Activated CD4-positive, alpha-beta T cell treated with anti-CD3 and anti-CD28 coated beads, Interleukin-2, amount 50 U/mL, for 4 hours (primary cell): ENCODE results near the gene KCNN3.

Experiments
- DNase-seq, 2 experiments: peaks; one replicate each; pipeline ENCODE4 v3.0.0-alpha.2; 2020

KCNN3 gene

GRCh38 chr1:154878371-154879037 is 8.4 kb upstream of the KCNN3 start:
- peak; percentile 67 to 72 for DNase-seq

- no peak for DNase-seq
Observed at GRCh38 chr1:154877370-154877974, 7.4 kb upstream of the KCNN3 start.

DNA sequence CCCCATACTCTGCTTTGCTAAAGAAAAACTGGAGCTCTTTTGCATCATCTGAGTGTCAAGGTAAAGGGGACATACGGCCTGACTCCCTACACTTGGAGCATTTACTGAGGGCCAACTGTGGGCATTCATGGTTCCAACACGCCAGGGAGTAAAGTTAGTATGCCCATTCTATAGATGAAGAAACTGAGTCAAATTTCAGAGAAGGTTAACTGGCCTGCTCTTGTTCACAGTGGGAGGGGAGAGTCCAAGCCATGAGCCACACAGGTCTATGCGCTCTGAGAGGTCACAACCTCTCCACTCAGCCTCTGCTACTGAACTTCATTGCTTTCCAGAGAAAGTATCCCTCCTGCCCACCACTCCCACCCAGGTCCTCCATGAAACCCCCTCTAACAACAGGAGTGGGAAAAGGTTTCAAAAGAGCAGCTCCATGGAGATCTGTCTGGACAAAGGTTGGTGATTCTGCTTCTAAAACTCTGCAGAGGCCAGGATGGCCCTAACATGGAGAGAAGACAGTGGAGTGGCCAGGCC is 6.8 kb upstream of the KCNN3 start:
- no peak for DNase-seq

DNA sequence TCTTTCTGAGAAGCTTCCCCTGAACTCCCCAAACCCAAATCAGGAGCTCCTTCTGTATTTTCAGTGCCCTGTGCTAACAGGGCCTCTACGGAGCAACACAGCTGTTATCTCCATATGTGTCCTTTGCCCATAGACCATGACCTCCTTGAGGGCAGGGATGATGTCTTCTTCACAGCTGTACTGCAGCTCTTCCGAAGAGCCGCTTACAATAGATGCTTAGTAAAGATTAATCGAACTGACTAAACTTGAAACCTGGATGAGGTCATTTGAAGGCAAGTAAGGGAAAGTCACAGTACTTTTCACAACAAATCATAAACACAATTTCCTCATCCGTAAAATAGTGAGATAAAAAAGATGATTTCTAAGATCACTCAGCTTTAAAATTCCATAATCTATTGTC is 4.4 kb upstream of the KCNN3 start:
- no peak for DNase-seq

DNA sequence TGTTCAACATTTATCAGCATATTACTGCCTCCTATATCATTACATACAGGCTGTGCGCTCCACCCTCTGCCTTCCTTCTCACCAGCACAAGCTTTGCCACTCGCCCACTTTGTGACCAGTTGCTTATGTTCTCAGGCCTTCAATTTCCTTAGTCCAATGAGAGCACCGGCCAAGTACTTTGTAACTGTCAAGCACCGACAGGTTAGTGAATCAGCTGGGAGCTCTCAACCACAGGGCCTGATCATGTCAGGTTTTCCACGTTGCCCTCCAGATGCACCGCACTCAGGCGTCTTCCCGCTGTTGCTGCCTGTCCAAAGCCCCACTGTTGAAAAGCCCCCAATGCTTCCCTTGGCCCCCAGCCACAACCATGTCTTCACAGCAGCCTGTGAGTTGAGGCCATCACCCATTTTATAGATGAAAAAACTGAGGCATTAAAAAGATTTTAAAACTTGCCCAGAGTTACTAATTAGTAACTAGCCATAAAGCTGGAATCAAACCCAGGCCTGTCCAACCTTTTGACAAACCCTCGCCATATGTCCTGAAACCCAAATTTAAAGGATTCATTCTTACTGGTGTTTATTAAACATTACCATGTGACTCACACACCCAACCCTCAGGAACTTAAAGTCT is 3.4 kb upstream of the KCNN3 start:
- no peak for DNase-seq

DNA sequence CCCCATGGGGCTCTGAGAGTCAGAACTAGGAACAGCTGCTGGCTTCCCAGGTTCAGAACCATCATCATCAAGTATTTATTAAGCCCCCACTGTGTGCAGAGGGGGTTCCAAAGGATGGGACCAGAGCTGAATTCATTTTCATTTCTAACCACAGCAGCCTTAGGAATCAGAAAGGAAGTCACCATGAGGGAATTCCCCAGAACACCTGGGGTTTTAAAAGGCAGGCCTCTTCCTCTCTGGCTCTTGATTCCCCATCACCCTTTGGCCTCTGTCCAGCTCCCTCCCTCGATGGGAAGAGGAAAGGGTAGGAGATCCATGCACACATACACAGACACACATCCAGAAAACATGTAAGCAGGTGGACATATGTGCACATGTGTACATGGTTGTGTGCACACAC is 1.3 kb upstream of the KCNN3 start:
- DNase-seq, result no peak

- no peak for DNase-seq
Observed at GRCh38 chr1:154870734-154871133, 653 bp upstream of the KCNN3 start.

GRCh38 chr1:154869351-154870114 is 548 bp downstream of the KCNN3 start:
- no peak for DNase-seq

- no peak for DNase-seq
Observed at GRCh38 chr1:154867841-154868605, 2.1 kb downstream of the KCNN3 start.

GRCh38 chr1:154867064-154867825 is 2.8 kb downstream of the KCNN3 start:
- no peak for DNase-seq

GRCh38 chr1:154866257-154867063 is 3.6 kb downstream of the KCNN3 start:
- no peak for DNase-seq

DNA sequence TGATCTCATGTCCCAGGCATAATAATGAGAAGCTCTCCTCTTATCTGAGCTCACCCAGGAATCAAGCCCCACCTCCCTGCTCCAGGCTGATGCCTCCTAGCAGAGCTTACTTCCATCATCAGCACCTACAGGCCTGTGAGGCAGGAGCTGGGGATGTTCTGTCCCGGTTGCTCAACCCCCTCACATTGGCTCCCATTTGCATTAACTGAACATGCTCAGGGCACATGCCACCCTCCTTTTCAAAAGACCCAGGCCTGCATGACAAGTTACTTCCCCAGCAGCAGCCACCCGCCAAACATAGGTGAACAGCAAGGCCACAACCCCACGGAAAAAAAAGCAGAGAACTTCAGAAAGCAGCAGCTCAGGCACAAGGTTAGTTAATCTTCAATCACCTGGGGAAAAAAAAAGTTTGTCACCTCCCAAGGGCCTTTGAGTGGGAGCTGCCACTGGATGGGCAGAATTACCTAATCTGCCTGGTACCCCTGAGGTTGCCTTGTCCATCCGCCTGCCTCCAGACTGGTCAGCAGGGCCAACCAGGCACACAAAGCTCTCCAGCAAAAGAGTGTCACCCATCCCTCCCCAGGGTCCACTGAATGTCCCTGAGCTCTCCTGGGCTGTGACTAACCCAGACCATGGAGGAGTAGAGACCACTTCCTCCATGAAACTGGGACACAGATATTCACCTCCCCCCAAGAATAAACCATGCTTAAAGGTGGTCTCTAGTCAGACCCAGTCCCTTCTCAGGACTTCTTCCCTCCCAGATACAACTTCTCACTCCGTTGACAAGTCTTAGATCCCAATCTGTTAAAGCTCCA is 4.4 kb downstream of the KCNN3 start:
- no peak for DNase-seq

DNA sequence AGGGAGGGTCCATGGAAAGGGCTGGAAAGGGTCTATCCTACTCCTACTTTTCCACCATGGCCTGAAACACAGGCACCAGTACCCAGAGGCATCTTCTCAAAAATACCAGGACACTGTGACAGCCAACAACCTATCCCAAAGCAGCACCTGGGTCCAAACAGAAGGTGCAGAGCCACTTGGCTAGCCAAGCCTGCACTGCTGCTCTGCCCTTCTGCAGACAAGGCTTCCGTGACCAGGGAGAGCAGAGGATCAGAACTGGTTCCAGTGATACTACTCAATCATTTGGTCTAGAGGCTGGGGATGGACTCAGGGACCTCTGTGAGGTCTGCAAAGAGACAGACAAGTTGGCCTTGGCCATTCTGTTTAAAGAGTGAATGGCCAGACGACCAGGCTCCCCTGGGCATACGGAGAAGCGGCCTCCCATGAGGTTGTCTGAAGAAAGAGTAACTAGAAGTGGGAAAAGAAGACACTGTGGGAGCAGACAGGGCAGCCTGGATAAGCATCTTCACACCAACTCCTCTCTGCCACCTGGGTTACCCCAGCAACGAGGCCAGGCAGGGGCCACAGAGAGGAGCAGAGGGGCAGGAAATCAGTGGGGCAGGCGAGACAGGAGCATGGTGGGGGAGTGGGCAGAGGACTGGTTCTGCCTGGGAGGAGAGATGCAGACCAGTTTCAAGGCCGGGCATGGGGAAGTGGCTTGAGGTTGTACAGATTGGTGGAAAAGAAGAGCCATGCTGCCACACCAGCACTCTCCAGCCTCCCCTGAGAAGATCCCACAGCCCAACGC is 5.7 kb downstream of the KCNN3 start:
- DNase-seq, result no peak

GRCh38 chr1:154863315-154864174 is 6.5 kb downstream of the KCNN3 start:
- peak; percentile 25 to 32 for DNase-seq

- DNase-seq, result no peak
Observed at GRCh38 chr1:154862907-154863306, 7.2 kb downstream of the KCNN3 start.

- no peak for DNase-seq
Observed at GRCh38 chr1:154861607-154862094, 8.4 kb downstream of the KCNN3 start.

GRCh38 chr1:154860156-154860870 is 9.8 kb downstream of the KCNN3 start:
- DNase-seq, result no peak
